ENCODE measurements around the gene DHRSX. TPM values are rescaled to one million over a fixed set of nuclear protein-coding genes. Genes with fewer than 3 reads are reported as not detected.

DHRSX gene
- total and polyA plus RNA-seq, 2 of the 13 experiments (the other 11 are each of a cell fraction or from before 2014, with no cell fraction given) = 15.5 to 24.3 TPM

- TF ChIP-seq RCOR2 (CRISPR knock-in tag; IDR thresholded peaks at IDR 0.05) = peak; percentile 76; the same call in 1 of the 2 replicates
- 0 out of 2 replicates have a peak, but pooled peaks have one; percentile 28 for TF ChIP-seq ZSCAN30 (CRISPR knock-in tag; IDR thresholded peaks at IDR 0.05)
- no peak for TF ChIP-seq SP1 (IDR thresholded peaks at IDR 0.05)
- TF ChIP-seq SP1 (CRISPR knock-in tag; IDR thresholded peaks at IDR 0.05) = no peak
- TF ChIP-seq ISL2 (CRISPR knock-in tag; IDR thresholded peaks at IDR 0.05) = 0 out of 2 replicates have a peak, but pooled peaks have one; percentile 56
- TF ChIP-seq ZNF660 (CRISPR knock-in tag; IDR thresholded peaks at IDR 0.05; ENCODE audit: borderline replicate concordance, low read depth) = no peak
- no peak for TF ChIP-seq NFRKB (IDR thresholded peaks at IDR 0.05)
- no peak for TF ChIP-seq HIC2 (CRISPR knock-in tag; IDR thresholded peaks at IDR 0.05; ENCODE audit: low read depth)
- no peak for TF ChIP-seq ZSCAN12 (CRISPR knock-in tag; IDR thresholded peaks at IDR 0.05)
- peak; percentile 98 for TF ChIP-seq ARID3A (IDR thresholded peaks at IDR 0.05; ENCODE audit: low read depth, low read length)
- TF ChIP-seq PHF20 (CRISPR knock-in tag; IDR thresholded peaks at IDR 0.05) = no peak
- TF ChIP-seq ZNF790 (CRISPR knock-in tag; IDR thresholded peaks at IDR 0.05; ENCODE audit: borderline replicate concordance) = no peak
- TF ChIP-seq ZNF234 (CRISPR knock-in tag; conservative IDR thresholded peaks at IDR 0.05) = no peak
- TF ChIP-seq JUN (CRISPR knock-in tag; IDR thresholded peaks at IDR 0.05) = no peak
- no peak for TF ChIP-seq FOXO4 (CRISPR knock-in tag; conservative IDR thresholded peaks at IDR 0.05)
- TF ChIP-seq SMAD1 (CRISPR knock-in tag; IDR thresholded peaks at IDR 0.05; ENCODE audit: borderline replicate concordance, low read depth) = no peak
- no peak for TF ChIP-seq ZBTB7B (CRISPR knock-in tag; IDR thresholded peaks at IDR 0.05)
- no peak for TF ChIP-seq PBX3 (CRISPR knock-in tag; IDR thresholded peaks at IDR 0.05; ENCODE audit: borderline replicate concordance)
- no peak for TF ChIP-seq RFX3 (CRISPR knock-in tag; IDR thresholded peaks at IDR 0.05)
- no peak for TF ChIP-seq ZNF30 (CRISPR knock-in tag; IDR thresholded peaks at IDR 0.05)
- no peak for TF ChIP-seq PHF5A (CRISPR knock-in tag; IDR thresholded peaks at IDR 0.05; ENCODE audit: low read depth, unreplicated experiment)
- no peak for TF ChIP-seq ZBTB46 (CRISPR knock-in tag; IDR thresholded peaks at IDR 0.05; ENCODE audit: borderline replicate concordance)
- no peak for TF ChIP-seq ZNF296 (CRISPR knock-in tag; conservative IDR thresholded peaks at IDR 0.05)
These were observed 2.6 kb downstream of the DHRSX start (continued) for GRCh38 chrX:2497961-2498780.

All from HepG2 (cell line).